ENCODE data around the gene NACC2.
A peak's percentile ranks its signal among the peaks of the same experiment; 100 is the strongest.

NACC2 gene

GRCh38 chr9:135992486-135993408 lies 102.3 kb downstream of the NACC2 start:
- peak overlapping the region; percentile 26 for H3K4me3 Mint-ChIP-seq
- H3K4me1 Mint-ChIP-seq: peaks cover 13% of the 10 kb centered on the region
- H3K9me3 Mint-ChIP-seq: no peaks in the 10 kb centered on the region
- no peak overlapping the region for H3K27ac Mint-ChIP-seq
- H3K36me3 Mint-ChIP-seq: no peaks in the 10 kb centered on the region
- no peaks in the 10 kb centered on the region for H3K27me3 Mint-ChIP-seq

- Mint-ChIP-seq H3K27me3 (no peaks in the 10 kb centered on the region), H3K9me3 (no peaks in the 10 kb centered on the region), H3K27ac (peak overlapping the region; percentile 72), H3K4me1 (peaks cover 13% of the 10 kb centered on the region), H3K36me3 (no peaks in the 10 kb centered on the region), H3K4me3 (no peak overlapping the region)
Measured at GRCh38 chr9:135991771-135992170, 103.3 kb downstream of the NACC2 start.

- peak overlapping the region; percentile 64 for H3K4me3 Mint-ChIP-seq
- no peaks in the 10 kb centered on the region for H3K36me3 Mint-ChIP-seq
Measured at GRCh38 chr9:135990468-135991429, 104.3 kb downstream of the NACC2 start.

GRCh38 chr9:135989722-135990467 lies 105.2 kb downstream of the NACC2 start:
- H3K4me1 Mint-ChIP-seq: peaks cover 13% of the 10 kb centered on the region
- H3K9me3 Mint-ChIP-seq: no peaks in the 10 kb centered on the region
- H3K4me3 Mint-ChIP-seq: peak overlapping the region; percentile 64
- no peaks in the 10 kb centered on the region for H3K27me3 Mint-ChIP-seq
- H3K27ac Mint-ChIP-seq: no peak overlapping the region
- no peaks in the 10 kb centered on the region for H3K36me3 Mint-ChIP-seq

More at GRCh38 chr9:135990468-135991429, 104.3 kb downstream of the NACC2 start:
- H3K27ac Mint-ChIP-seq: no peak overlapping the region
- no peaks in the 10 kb centered on the region for H3K9me3 Mint-ChIP-seq
- H3K4me1 Mint-ChIP-seq: peaks cover 13% of the 10 kb centered on the region
- H3K27me3 Mint-ChIP-seq: no peaks in the 10 kb centered on the region

- Mint-ChIP-seq H3K36me3 (no peaks in the 10 kb centered on the region), H3K27me3 (no peaks in the 10 kb centered on the region), H3K27ac (no peak overlapping the region), H3K9me3 (no peaks in the 10 kb centered on the region), H3K4me1 (peaks cover 13% of the 10 kb centered on the region), H3K4me3 (peak overlapping the region; percentile 47)
Measured at GRCh38 chr9:135989157-135989556, 105.9 kb downstream of the NACC2 start.

- no peaks in the 10 kb centered on the region for H3K27me3 Mint-ChIP-seq
- H3K4me3 Mint-ChIP-seq: no peak overlapping the region
- no peak overlapping the region for H3K27ac Mint-ChIP-seq
- peaks cover 13% of the 10 kb centered on the region for H3K4me1 Mint-ChIP-seq
- H3K36me3 Mint-ChIP-seq: no peaks in the 10 kb centered on the region
- no peaks in the 10 kb centered on the region for H3K9me3 Mint-ChIP-seq
Measured at GRCh38 chr9:135988493-135988892, 106.6 kb downstream of the NACC2 start.

- no peaks in the 10 kb centered on the region for H3K27me3 Mint-ChIP-seq
- no peaks in the 10 kb centered on the region for H3K9me3 Mint-ChIP-seq
- no peak overlapping the region for H3K4me3 Mint-ChIP-seq
- no peak overlapping the region for H3K27ac Mint-ChIP-seq
- peaks cover 13% of the 10 kb centered on the region for H3K4me1 Mint-ChIP-seq
- H3K36me3 Mint-ChIP-seq: no peaks in the 10 kb centered on the region
Measured at GRCh38 chr9:135987838-135988404, 107.2 kb downstream of the NACC2 start.

- H3K27ac Mint-ChIP-seq: no peak overlapping the region
- H3K36me3 Mint-ChIP-seq: no peaks in the 10 kb centered on the region
- H3K4me1 Mint-ChIP-seq: peaks cover 6% of the 10 kb centered on the region
- no peaks in the 10 kb centered on the region for H3K27me3 Mint-ChIP-seq
- no peaks in the 10 kb centered on the region for H3K9me3 Mint-ChIP-seq
- no peak overlapping the region for H3K4me3 Mint-ChIP-seq
Measured at GRCh38 chr9:135986605-135987004, 108.5 kb downstream of the NACC2 start.

GRCh38 chr9:135985889-135986288 lies 109.2 kb downstream of the NACC2 start:
- H3K27ac Mint-ChIP-seq: no peak overlapping the region
- H3K4me3 Mint-ChIP-seq: no peak overlapping the region
- peaks cover 6% of the 10 kb centered on the region for H3K4me1 Mint-ChIP-seq
- no peaks in the 10 kb centered on the region for H3K27me3 Mint-ChIP-seq
- H3K9me3 Mint-ChIP-seq: no peaks in the 10 kb centered on the region
- no peaks in the 10 kb centered on the region for H3K36me3 Mint-ChIP-seq

GRCh38 chr9:135985459-135985774 lies 109.7 kb downstream of the NACC2 start:
- no peaks in the 10 kb centered on the region for H3K36me3 Mint-ChIP-seq

GRCh38 chr9:135984072-135984710 lies 110.9 kb downstream of the NACC2 start:
- H3K36me3 Mint-ChIP-seq: no peaks in the 10 kb centered on the region
- no peak overlapping the region for H3K27ac Mint-ChIP-seq
- no peak overlapping the region for H3K4me3 Mint-ChIP-seq
- no peaks in the 10 kb centered on the region for H3K27me3 Mint-ChIP-seq
- H3K9me3 Mint-ChIP-seq: no peaks in the 10 kb centered on the region
- no peaks in the 10 kb centered on the region for H3K4me1 Mint-ChIP-seq

More at GRCh38 chr9:135985459-135985774, 109.7 kb downstream of the NACC2 start:
- peaks cover 6% of the 10 kb centered on the region for H3K4me1 Mint-ChIP-seq
- no peaks in the 10 kb centered on the region for H3K27me3 Mint-ChIP-seq
- H3K27ac Mint-ChIP-seq: no peak overlapping the region
- H3K9me3 Mint-ChIP-seq: no peaks in the 10 kb centered on the region
- no peak overlapping the region for H3K4me3 Mint-ChIP-seq

- Mint-ChIP-seq H3K4me3 (no peak overlapping the region), H3K9me3 (no peaks in the 10 kb centered on the region), H3K36me3 (no peaks in the 10 kb centered on the region), H3K27ac (no peak overlapping the region), H3K4me1 (peaks cover 6% of the 10 kb centered on the region), H3K27me3 (no peaks in the 10 kb centered on the region)
Measured at GRCh38 chr9:135983208-135984071, 111.6 kb downstream of the NACC2 start.

- H3K36me3 Mint-ChIP-seq: no peaks in the 10 kb centered on the region
- H3K4me1 Mint-ChIP-seq: peaks cover 6% of the 10 kb centered on the region
- H3K9me3 Mint-ChIP-seq: no peaks in the 10 kb centered on the region
- H3K4me3 Mint-ChIP-seq: no peak overlapping the region
- no peak overlapping the region for H3K27ac Mint-ChIP-seq
- no peaks in the 10 kb centered on the region for H3K27me3 Mint-ChIP-seq
Measured at GRCh38 chr9:135982499-135983207, 112.4 kb downstream of the NACC2 start.
